H9 (cell line): ENCODE results near the gene GLRA1. TPM values are rescaled to one million over a fixed set of nuclear protein-coding genes. Genes with fewer than 3 reads are reported as not detected.

Experiments
- DNase-seq: peaks from one replicate; pipeline ENCODE4 v3.0.0-alpha.2; 2017
- H2AFZ ChIP-seq: one replicate; pipeline ENCODE4 v1.6.1; 2013; ENCODE audit warnings: mild to moderate bottlenecking, low read length, control low read depth, moderate library complexity
- H2AK5ac ChIP-seq: 2 replicates; pipeline ENCODE4 v1.6.1; 2013; ENCODE audit warnings: low read length, control low read depth, mixed read lengths; ENCODE audit not compliant: insufficient read length
- H2BK120ac ChIP-seq: one replicate; pipeline ENCODE4 v1.6.1; 2013; ENCODE audit warnings: low read depth, mild to moderate bottlenecking, low read length, control low read depth, inconsistent platforms; ENCODE audit not compliant: poor library complexity, severe bottlenecking
- H2BK12ac ChIP-seq: 2 replicates; pipeline ENCODE4 v1.6.1; 2013; ENCODE audit warnings: low read length, control low read depth, mixed read lengths, low read depth; ENCODE audit not compliant: insufficient read length
- H2BK15ac ChIP-seq: 2 replicates; pipeline ENCODE4 v1.6.1; 2013; ENCODE audit warnings: low read depth, low read length, control low read depth
- H2BK20ac ChIP-seq: one replicate; pipeline ENCODE4 v1.6.1; 2013; ENCODE audit warnings: low read depth, mild to moderate bottlenecking, low read length, control low read depth, inconsistent platforms; ENCODE audit not compliant: poor library complexity, severe bottlenecking
- H2BK5ac ChIP-seq: 2 replicates; pipeline ENCODE4 v1.6.1; 2013; ENCODE audit warnings: low read length, control low read depth, mixed read lengths; ENCODE audit not compliant: insufficient read length
- H3K14ac ChIP-seq: 2 replicates; pipeline ENCODE4 v1.6.1; 2013; ENCODE audit warnings: low read length, control low read depth; ENCODE audit not compliant: insufficient read depth
- H3K18ac ChIP-seq: 2 replicates; pipeline ENCODE4 v1.6.1; 2013; ENCODE audit warnings: low read depth, mild to moderate bottlenecking, mixed read lengths, low read length, control low read depth; ENCODE audit not compliant: insufficient read length
- H3K23ac ChIP-seq: 2 replicates; pipeline ENCODE4 v1.6.1; 2013; ENCODE audit warnings: low read length, control low read depth, mixed read lengths, low read depth; ENCODE audit not compliant: insufficient read length
- H3K23me2 ChIP-seq: 2 replicates; pipeline ENCODE4 v1.6.1; 2013; ENCODE audit warnings: low read depth, mild to moderate bottlenecking, mixed read lengths, low read length, control low read depth; ENCODE audit not compliant: insufficient read length, poor library complexity, severe bottlenecking
- H3K27ac ChIP-seq: 2 replicates; pipeline ENCODE4 v1.5.1; 2013; ENCODE audit warnings: low read length, control low read depth, mixed read lengths, low read depth; ENCODE audit not compliant: insufficient read length
- H3K27me3 ChIP-seq: 2 replicates; pipeline ENCODE4 v1.6.1; 2013; ENCODE audit warnings: low read length, control low read depth, inconsistent platforms; ENCODE audit not compliant: insufficient read depth
- H3K4ac ChIP-seq: 2 replicates; pipeline ENCODE4 v1.6.1; 2013; ENCODE audit warnings: low read depth, mild to moderate bottlenecking, control low read depth, inconsistent platforms, low read length, moderate library complexity
- H3K4me1 ChIP-seq: 2 replicates; pipeline ENCODE4 v1.6.1; 2013; ENCODE audit warnings: low read length, control low read depth, inconsistent platforms; ENCODE audit not compliant: insufficient read depth
- H3K4me2 ChIP-seq: 2 replicates; pipeline ENCODE4 v1.6.1; 2013; ENCODE audit warnings: low read length, control low read depth, mixed read lengths; ENCODE audit not compliant: insufficient read length, insufficient read depth
- H3K56ac ChIP-seq: 2 replicates; pipeline ENCODE4 v1.6.1; 2013; ENCODE audit warnings: low read depth, mild to moderate bottlenecking, mixed read lengths, low read length, control low read depth; ENCODE audit not compliant: insufficient read length
- H3K79me1 ChIP-seq: 2 replicates; pipeline ENCODE4 v1.6.1; 2013; ENCODE audit warnings: low read depth, mild to moderate bottlenecking, moderate library complexity, low read length, control low read depth, inconsistent platforms; ENCODE audit not compliant: insufficient read depth, poor library complexity, severe bottlenecking
- H3K79me2 ChIP-seq: 2 replicates; pipeline ENCODE4 v1.6.1; 2013; ENCODE audit warnings: low read length, control low read depth, inconsistent platforms; ENCODE audit not compliant: insufficient read depth
- H3K9ac ChIP-seq: 2 replicates; pipeline ENCODE4 v1.6.1; 2013; ENCODE audit warnings: low read length, control low read depth, mixed read lengths; ENCODE audit not compliant: insufficient read length; ENCODE audit errors: extremely low read depth
- H3K9me3 ChIP-seq: one replicate; pipeline ENCODE4 v1.6.1; 2013; ENCODE audit warnings: low read depth, low read length, inconsistent platforms; ENCODE audit not compliant: control insufficient read depth
- H3T11ph ChIP-seq: one replicate; pipeline ENCODE4 v1.6.1; 2013; ENCODE audit warnings: mild to moderate bottlenecking, low read length, control low read depth, inconsistent platforms
- H4K20me1 ChIP-seq: one replicate; pipeline ENCODE4 v1.6.1; 2013; ENCODE audit not compliant: control insufficient read depth, insufficient read length, insufficient read depth
- H4K5ac ChIP-seq: 2 replicates; pipeline ENCODE4 v1.6.1; 2013; ENCODE audit warnings: low read depth, mild to moderate bottlenecking, mixed read lengths, low read length, control low read depth; ENCODE audit not compliant: insufficient read length
- H4K8ac ChIP-seq: replicated peaks from 2 replicates; pipeline ENCODE4 v1.6.1; 2013; ENCODE audit warnings: low read length, control low read depth, mixed read lengths, low read depth; ENCODE audit not compliant: insufficient read length
- H4K91ac ChIP-seq: 2 replicates; pipeline ENCODE4 v1.6.1; 2013; ENCODE audit warnings: low read depth, mild to moderate bottlenecking, moderate library complexity, mixed read lengths, low read length, control low read depth; ENCODE audit not compliant: insufficient read length
- H3K27ac Mint-ChIP-seq, 3 experiments: 2 replicates in 2 of 3; 3 replicates in 1 of 3; pipeline ENCODE4 v1.8.0; 2020 to 2021; ENCODE audit warnings: mixed read lengths in 3 of 3, mild to moderate bottlenecking in 1 of 3, moderate library complexity in 1 of 3
- H3K27me3 Mint-ChIP-seq: 2 replicates; pipeline ENCODE4 v1.8.0; 2021; ENCODE audit warnings: low read depth, mild to moderate bottlenecking, moderate library complexity, mixed read lengths
- H3K36me3 Mint-ChIP-seq, 3 experiments: 2 replicates in 2 of 3; 3 replicates in 1 of 3; pipeline ENCODE4 v1.8.0; 2020 to 2021; ENCODE audit warnings: low read depth in 3 of 3, mixed read lengths in 3 of 3; ENCODE audit not compliant: insufficient read depth in 1 of 3
- H3K4me1 Mint-ChIP-seq, 2 experiments: 2 replicates each; pipeline ENCODE4 v1.8.0; 2020; ENCODE audit warnings: mixed read lengths in 2 of 2
- H3K4me3 Mint-ChIP-seq, 2 experiments: 2 replicates in 1 of 2; 3 replicates in 1 of 2; pipeline ENCODE4 v1.8.0; 2020 to 2021; ENCODE audit warnings: mild to moderate bottlenecking in 2 of 2, mixed read lengths in 2 of 2, moderate library complexity in 1 of 2
- H3K9me3 Mint-ChIP-seq, 2 experiments: 2 replicates in 1 of 2; 3 replicates in 1 of 2; pipeline ENCODE4 v1.8.0; 2020; ENCODE audit warnings: mild to moderate bottlenecking in 2 of 2, mixed read lengths in 2 of 2, moderate library complexity in 1 of 2
- WGBS: extraction: QIAGEN DNeasy Blood & Tissue Kit; methylation state at CpG from one replicate; pipeline ENCODE4 v1.1.7; 2013; ENCODE audit warnings: missing lambda C conversion rate, low lambda C conversion rate, mixed read lengths; ENCODE audit not compliant: insufficient read length; ENCODE audit errors: extremely low coverage; 5-methylcytosine and 5-hydroxymethylcytosine counted together
- total RNA-seq: library from RNA; stranded (reverse); gene quantifications from 2 replicates; pipeline ENCODE4 v1.2.1, GENCODE V29; 2021
- TF ChIP-seq, protein P1 (sequence below): fragments of 200-600 bp; sonication (generic); conservative IDR thresholded peaks from 3 replicates; pipeline ENCODE4 v1.8.0; 2021; ENCODE audit warnings: antibody characterized with exemption, mild to moderate bottlenecking

Gene GLRA1
- total RNA-seq, 1 experiment from 2014 or later = not detected

- Histone ChIP-seq H2BK12ac (no peak overlapping the region), H3T11ph (no peak overlapping the region), H2BK120ac (no peak overlapping the region), H3K56ac (no peak overlapping the region), H2BK20ac (no peak overlapping the region), H2AFZ (no peak overlapping the region), H3K4ac (no peak overlapping the region), H3K14ac (no peak overlapping the region), H3K23me2 (no peaks in the 10 kb centered on the region), H3K79me2 (peaks cover 82% of the 10 kb centered on the region), H3K27me3 (no peaks in the 10 kb centered on the region), H4K91ac (no peak overlapping the region), H3K4me1 (no peaks in the 10 kb centered on the region; the same call in 1 of the 2 replicates), H2BK15ac (no peak overlapping the region), H4K20me1 (no peaks in the 10 kb centered on the region), H3K18ac (no peak overlapping the region), H2AK5ac (no peak overlapping the region), H3K27ac (no peak overlapping the region), H3K9ac (no peak overlapping the region), H3K23ac (no peak overlapping the region), H3K79me1 (peaks cover 3% of the 10 kb centered on the region), H4K5ac (no peak overlapping the region), H3K9me3 (no peaks in the 10 kb centered on the region), H2BK5ac (no peak overlapping the region), H4K8ac (no peak overlapping the region), H3K4me2 (no peak overlapping the region)
- peaks cover 13 to 40% (median 31%) of the 10 kb centered on the region in 3 experiments; a peak in 6 of 7 replicates for H3K36me3 Mint-ChIP-seq
- H3K27ac Mint-ChIP-seq = no peak overlapping the region
- DNase-seq = no peak
- peaks cover 57 to 60% of the 10 kb centered on the region in 2 experiments for H3K4me1 Mint-ChIP-seq
- TF ChIP-seq, protein P1, sequence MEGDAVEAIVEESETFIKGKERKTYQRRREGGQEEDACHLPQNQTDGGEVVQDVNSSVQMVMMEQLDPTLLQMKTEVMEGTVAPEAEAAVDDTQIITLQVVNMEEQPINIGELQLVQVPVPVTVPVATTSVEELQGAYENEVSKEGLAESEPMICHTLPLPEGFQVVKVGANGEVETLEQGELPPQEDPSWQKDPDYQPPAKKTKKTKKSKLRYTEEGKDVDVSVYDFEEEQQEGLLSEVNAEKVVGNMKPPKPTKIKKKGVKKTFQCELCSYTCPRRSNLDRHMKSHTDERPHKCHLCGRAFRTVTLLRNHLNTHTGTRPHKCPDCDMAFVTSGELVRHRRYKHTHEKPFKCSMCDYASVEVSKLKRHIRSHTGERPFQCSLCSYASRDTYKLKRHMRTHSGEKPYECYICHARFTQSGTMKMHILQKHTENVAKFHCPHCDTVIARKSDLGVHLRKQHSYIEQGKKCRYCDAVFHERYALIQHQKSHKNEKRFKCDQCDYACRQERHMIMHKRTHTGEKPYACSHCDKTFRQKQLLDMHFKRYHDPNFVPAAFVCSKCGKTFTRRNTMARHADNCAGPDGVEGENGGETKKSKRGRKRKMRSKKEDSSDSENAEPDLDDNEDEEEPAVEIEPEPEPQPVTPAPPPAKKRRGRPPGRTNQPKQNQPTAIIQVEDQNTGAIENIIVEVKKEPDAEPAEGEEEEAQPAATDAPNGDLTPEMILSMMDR = no peak
- no CpG with 5 or more reads among the region's 1 CpG for WGBS
- no peaks in the 10 kb centered on the region for H3K27me3 Mint-ChIP-seq
- H3K4me3 Mint-ChIP-seq = no peak overlapping the region
- H3K9me3 Mint-ChIP-seq = no peaks in the 10 kb centered on the region
These were observed 143.4 kb downstream of the GLRA1 start for GRCh38 chr5:151781201-151781600.
